GM18520 (cell line): Measurements from ENCODE around the gene SH3RF3.

Experiments
- ATAC-seq: cut with Tn5 transposase; IDR thresholded peaks from one replicate; pipeline ENCODE4 v1.9.1; 2021; ENCODE audit not compliant: unreplicated experiment

The SH3RF3 gene

DNA sequence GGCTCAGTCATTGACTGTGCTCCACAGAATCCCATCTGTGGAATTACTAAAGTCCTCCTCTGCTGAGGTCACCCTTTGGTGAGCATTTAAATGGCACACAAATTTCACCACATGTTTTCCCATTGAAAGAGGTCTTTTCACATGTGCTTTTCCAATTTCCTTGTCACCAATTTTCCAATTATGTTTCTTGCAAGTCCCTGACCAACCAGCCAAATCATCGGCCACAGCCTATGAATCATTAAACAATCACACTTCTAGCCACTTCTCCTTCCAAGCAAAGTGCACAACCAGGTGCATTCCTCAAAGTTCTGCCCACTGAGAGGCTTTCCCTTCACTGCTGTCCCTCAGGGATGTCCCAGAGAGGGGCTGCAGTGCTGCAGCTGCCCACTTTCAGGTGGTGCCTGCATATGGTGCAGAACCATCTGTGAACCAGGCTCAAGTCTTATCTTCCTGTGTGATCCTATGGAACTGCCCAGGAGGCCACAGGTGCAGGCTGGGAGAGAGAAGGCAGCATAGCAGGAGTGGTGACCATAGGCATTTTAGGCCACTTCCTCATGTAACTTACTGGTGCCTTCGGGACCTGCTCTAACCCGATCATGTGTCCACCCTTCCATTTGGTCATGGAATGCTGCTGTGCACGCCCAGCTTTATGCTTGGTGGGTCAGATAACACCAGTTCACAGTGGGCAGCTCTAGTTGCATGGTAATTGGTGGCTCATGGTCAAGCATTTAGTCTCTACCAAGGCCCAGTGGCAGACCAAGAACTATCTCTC is 331.7 kb downstream of the SH3RF3 start:
- no peak for ATAC-seq

DNA sequence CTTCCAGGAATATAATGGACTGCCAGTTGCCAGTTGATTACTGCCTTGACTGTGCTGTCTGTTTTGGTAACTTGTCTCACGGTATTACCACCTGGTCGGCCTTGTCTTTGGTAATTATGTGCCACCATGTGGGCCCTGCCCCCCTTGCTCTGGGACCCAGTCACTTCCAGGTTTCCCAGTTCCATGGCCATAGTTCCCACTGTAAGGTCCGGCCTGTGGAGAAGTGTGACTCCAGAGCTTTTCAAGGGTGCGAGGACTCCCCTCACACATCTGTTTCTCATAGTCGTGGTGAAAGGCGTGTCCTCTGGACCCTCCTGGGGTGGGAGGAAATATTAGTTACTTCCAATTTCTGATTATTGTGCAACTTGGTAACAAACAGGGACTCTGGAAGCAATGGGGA is 334.2 kb downstream of the SH3RF3 start:
- no peak for ATAC-seq

DNA sequence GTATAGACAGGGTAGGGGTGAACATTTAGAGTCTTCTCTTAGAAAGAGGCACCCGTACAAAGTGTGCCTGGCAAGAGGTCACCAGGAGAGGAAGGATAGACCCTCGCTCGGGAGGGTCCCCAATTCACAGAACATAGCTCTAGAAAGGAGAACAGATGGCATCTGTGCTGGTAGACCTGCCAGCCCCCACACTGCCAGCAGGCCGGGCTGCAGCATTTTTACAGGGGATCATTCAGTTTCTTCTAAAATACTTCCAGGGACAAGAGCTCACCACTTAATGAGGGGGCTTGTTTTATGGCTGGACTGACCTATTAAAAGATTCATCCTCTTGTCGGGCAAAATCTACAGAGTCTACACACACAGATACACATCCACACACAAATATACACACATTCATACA is 334.9 kb downstream of the SH3RF3 start:
- no peak for ATAC-seq

DNA sequence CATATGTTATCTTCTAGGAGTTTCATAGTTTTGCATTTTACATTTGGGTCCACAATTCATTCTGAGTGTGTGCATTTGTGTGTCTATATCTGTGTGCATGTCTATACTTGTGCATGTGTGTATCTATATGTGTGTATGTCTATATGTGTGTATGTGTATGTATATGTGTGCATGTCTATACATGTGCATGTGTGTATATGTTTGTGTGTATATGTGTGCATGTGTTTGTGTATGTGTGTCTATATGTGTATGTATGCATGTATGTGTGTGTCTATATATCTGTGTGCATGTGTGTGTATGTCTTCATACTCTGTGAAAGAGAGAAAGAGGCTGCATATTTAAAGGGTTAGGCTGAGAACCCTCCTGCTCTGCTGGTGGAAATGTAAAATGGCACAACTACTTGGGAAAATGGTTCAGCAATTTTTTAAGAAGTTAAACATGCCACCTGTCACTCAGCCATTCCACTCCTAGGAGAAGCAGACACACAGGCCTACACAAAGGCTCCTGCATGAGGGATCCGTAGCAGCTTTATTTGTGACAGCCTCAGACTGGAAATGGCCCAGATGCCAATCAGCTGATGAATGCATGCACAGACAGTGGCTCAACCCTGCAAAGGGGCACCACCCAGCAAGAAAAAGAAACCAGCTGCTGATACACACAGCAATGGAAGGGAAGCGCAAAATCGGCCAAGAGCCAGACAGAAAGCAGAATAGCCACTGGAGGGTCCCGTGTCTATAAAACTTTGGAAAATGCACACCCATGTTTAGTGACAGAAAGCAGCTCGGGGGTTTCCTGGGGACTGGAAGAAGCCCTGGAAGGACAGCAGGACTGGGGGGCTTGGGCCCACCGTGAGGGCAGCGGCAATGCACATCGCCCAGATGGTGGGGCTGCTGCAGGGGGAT is 337.9 kb downstream of the SH3RF3 start:
- no peak for ATAC-seq

DNA sequence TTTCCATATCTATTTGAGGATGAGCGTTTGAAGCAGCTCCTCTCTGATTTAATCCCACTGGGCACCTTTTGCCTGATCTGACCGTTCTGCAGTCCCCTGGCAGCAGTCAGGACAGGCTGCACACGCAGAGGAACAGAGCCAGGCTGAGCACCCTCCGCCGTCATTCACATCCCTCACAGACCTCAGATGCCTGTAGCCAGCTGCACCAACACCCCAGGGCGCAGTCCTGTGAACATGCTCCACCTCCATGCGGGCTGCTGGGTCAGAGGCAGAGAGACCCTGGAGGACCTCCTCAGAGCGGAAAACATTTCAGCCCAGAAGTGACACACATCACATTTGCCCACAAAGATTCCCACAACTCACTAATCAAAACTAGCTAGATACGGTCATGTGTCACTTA is 338.7 kb downstream of the SH3RF3 start:
- ATAC-seq, result no peak

DNA sequence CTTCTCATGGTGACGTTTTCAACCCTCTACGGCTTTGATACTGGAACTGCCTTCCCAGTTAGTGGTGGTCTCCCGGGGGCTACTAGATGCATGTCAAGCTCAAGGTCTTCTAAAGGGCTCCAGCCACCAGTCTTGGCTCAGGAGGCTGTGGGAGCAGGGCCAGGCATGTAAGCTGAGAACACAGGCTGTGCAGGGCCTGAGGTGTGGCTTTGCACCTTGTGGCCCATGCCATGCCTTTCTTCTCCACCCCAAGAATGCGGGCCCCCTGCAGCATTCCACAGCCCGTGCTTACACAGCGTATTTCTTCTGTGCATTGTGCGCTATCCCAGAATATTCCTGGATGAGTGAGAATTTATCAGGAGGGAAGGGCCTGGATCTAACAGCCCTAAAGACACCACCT is 339.9 kb downstream of the SH3RF3 start:
- ATAC-seq, result no peak

DNA sequence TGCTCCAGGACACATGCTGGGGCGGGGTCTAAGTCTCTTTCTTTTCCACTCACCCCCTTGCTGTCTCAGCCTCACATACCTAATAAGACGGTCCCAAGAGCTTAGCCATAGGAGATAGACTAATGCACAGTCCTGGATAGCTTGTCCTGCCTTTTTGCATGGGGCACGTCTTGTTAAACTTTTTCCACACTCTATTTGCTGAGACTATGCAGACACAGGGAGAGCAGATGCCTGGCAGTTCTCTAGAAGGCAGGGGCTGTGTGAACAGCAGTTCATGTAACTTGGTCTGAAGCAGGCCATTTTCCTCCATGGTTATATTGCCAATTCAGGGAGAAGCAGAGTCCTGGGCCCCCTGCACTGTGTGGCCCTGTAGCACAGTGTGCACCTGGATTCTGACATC is 342.7 kb downstream of the SH3RF3 start:
- ATAC-seq, result no peak

DNA sequence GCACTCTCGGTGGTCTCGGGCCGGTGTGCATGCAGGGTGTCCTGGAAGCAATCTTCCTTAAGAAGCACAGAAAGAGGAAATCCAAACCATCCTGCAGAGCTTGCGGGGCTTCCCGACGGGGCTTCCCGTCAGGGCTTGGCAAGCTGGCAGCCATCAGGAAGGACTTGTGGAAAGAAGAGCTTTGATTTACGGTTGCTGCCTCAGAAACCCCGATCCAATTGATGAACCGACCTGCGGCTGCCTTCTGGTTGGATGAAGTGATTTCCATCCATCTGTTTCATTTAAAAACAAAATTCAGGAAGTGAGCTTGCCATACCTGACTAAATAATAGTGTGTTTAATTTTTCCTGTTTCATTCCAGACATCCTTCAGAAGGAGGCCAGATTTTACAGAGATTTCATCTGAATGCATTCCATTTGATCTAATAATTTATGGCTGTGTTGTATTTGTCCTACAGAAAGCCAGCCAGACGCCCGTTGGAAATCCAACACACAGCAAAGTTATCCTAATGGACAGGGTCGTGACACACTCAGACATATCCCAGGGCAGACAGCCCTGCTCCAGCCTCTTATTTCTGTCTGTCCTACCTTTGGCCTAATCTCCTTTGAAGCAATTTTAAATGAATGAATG is 343.4 kb downstream of the SH3RF3 start:
- no peak for ATAC-seq

DNA sequence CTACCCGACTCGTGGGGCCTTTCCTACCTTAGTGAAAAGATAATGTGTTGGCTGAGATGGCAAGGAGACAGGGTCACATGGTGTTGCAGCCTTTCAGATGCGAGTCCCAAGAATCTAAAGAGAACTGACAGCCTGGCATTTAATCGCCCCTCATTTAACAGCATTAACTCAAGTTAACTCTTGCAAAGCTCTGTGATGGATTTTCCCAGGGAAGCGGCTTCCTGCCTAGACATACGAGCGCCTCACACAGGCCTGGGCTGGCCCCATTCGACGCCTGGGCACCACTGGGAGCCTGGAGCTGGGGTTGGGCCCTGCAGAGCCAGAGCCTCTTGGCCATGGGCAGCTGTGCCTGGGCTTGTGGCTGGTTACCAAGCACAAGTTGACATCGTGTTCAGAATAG is 344.0 kb downstream of the SH3RF3 start:
- ATAC-seq, result no peak

DNA sequence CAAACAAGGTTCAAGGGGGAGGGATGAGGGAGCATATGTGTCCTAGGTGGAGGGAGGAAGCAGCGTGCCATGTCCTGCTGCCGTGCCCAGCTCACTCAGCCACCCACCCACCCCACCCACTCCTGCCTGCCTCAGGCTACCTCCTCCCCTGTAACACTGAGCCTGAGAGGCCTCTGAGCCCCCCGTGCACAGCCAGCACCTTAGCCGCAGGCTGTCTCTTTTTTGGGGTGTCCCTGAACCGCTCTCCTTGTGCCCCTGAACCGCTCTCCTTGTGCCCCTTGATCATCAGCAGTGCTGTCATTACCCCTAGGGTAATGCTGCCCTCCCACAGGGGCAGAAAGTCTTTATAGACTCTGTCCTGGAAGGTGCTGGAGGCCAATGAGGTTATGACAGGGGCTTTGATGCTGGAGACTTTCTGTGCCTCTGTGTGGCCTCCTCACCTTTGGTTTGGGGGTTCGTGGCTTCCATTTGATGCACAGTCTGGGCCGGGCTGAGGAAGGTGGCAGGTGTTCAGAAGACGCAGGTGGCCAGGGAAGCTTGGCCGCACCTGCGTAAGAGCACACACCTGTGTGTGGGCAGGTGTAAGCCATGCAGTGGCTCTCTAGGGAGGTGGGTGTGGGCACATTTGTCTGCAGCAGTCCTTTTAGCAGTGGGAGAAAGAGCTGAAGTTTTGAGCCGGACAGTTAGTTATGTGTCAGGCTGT is 344.8 kb downstream of the SH3RF3 start:
- no peak for ATAC-seq

DNA sequence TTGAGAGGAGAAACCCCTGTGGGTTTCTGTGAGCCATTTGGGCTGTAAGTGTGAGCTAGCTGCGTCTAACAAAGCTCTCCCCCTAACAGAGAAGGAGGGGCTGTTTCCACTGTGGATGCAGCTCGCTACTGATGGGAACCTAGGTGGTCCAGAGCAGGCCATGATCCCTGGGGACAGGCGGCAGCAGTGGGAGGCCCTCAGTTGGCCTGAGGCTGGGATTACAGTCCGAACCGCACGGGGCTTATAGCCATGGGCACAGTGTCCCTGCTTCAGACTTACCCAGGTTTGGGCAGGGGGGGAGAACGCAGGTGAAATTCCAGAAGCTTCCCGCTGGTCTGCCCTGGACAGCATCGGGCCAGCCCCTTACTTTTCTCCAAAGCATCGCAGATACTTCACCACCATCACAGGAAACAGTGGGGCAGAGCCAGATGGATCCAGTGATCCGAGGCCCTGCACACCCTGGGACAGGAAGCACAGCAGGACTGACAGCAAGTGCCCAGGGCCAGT is 345.4 kb downstream of the SH3RF3 start:
- no peak for ATAC-seq

DNA sequence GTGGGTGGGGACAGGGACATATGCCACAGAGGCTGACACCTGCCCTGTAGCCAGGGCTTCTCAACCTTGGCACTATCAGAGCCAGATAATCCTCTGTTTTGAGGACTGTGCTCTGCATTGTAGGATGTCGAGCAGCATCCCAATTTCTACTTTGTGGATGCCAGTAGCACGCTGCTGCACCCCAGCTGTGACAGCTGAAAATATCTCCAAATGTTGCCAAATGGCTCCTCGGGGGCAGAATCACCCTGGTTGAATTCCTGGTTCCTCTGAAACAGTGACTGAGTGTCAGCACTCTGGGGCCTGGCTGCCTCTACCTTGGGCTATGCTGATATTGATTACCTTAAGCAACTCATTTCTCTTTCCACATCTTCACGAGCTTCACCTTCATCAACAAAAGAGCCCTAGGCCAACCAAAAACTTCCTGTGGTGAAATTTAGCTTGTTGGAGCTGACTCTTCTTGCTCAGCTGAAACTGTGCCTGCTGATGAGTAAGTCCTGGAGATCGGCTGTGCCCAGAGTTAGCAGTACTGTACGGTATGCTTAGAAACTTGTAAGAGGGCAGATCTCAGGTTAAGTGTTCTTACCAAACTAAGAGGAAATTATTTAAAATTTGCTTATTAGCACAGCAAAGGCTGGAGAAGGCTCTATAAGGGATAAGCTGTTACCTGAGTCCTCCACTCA is 346.7 kb downstream of the SH3RF3 start:
- ATAC-seq, result no peak

DNA sequence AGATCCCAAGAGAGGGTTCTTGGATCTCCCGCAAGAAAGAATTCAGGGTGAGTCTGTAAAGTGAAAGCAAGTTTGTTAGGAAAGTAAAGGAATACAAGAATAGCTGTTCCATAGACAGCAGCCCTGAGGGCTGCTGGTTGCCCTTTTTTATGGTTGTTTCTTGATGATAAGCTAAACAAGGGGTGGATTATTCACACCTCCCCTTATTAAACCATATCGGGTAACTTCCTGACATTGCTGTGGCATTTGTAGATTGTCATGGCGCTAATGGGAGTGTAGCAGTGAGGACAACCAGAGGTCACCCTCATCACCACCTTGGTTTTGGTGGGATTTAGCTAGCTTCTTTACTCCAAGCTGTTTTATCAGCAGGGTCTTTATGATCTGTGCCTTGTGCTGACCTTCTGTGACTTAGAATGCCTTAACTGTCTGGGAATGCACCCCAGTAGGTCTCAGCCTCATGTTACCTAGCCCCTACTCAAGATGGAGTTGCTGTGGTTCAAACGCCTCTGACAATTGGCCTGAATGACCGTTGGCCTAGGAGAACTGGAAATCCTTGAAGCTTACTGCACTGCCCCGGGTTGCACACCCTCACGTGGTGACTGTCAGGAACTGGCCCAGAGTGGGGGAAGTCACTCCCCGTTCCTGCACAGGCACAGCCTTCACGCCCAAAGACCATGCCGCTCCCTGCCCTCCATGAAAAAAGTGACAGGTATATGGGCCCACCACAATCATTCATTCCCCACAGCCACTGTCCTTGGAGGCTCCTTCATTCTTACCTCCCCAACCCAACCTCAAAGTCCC is 347.8 kb downstream of the SH3RF3 start:
- no peak for ATAC-seq

DNA sequence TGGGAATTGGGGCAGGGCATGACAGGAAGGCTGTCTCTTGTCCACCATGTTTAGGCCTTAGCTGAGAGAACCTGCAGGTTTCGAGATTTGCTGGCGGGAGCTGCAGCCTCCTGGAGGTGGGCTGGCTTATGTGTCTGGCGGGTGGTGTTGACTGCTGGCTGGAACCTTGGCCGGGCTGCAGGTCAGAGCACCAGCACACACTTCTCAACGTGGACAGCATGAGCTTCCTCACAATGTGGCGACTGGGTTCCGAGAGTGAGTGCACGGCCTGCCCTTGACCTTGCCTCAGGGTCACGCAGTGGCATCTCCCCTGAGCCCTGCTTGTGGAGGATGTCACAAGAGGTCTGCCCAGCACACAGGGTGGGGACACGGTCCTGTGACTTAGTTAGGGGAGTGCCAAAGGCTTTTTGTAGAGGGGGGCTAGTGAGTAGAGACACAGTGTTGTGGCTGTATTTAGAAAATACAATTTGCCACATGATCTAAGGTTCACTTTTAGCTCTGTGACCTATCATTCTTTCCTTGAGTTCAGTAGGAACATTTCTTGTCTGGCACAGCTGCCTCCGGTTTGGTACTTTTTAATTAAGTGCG is 350.0 kb downstream of the SH3RF3 start:
- no peak for ATAC-seq

DNA sequence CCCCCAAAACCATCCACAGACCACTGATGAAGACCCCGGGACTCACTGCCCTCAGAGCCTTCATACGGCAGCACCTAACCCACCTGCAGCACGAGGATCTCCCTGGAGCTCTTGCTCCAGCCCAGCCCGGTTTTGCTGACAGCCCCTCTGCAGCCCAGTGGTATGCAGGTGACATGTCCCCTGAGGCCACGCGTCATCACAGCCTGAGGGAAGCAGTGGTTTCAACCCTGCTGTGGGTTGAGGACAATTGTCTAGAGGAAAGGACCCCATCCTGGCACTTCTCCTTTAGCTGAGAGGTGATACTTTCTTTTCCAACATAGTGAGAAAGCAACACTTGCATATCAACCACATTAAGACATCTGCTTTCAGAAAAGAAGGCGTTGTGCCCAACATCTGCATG is 350.8 kb downstream of the SH3RF3 start:
- no peak for ATAC-seq

DNA sequence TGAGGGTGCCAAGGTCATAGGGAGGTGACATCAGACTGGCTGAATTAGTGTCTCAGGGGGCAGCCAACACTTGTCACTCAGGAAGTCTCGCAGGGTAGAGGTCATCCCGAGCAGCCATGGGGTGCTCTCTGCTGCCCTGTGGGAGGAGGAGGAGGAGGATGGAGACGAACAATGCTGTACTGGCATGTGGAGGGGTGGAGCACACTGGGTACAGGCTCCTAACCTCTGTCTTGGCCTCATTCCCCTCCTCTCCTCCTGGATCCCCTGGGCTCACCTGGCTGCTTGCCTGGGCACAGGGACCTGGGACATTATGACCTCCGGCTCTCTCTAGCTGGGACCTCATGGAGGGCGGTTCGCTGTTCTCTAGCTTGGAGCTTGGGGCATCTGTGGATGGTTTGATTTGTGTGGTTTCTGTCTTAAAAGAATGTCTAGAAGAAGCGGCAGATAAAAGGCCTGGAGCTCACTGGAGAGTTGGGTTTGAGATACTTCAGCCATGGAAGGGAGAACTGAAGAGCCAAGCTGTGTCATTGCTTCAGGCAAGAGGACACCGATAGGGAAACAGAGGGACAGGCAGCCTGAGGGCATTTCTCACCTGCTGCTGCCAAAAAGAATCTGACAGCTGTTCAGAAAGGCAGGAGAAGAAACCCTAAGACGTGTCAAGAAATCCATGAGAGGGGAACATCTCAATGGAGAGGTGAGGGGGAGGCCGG is 351.6 kb downstream of the SH3RF3 start:
- ATAC-seq, result no peak

DNA sequence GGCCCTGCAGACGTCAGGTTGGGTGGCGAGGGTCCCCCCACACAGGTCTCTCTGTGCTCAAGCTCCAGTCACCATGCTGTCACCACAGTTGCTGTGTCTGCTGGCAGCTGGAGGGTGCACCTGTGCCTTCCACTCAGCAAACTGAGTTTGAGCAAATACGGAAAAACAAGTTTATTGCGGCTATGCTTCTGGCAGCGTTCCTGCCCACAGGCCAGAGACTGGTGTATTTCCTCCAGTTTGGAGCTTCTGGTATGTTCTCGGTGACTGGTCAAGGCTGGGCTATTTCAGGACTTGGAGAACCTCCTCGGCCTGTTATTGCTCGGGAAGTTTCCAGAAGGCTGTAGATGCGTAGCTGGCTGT is 352.2 kb downstream of the SH3RF3 start:
- ATAC-seq, result no peak

DNA sequence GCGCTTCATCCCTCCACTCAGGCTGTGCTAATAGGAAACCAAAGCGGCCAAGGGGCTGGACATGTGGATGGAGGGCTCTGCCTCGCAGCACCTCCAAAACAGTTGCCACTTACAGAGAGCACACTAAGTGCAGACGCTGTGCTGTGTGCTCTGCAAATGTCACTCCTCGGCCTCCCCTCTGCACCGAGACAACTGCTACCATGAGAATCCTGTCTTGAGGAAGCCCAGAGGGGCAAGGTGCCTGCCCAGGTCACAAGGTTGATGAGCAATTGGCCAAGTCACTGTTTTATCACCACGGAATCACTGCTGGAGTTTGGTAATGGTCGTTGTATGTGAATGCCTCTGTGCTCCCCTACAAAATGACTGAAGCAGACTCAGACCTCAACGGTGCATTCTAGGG is 352.6 kb downstream of the SH3RF3 start:
- no peak for ATAC-seq

DNA sequence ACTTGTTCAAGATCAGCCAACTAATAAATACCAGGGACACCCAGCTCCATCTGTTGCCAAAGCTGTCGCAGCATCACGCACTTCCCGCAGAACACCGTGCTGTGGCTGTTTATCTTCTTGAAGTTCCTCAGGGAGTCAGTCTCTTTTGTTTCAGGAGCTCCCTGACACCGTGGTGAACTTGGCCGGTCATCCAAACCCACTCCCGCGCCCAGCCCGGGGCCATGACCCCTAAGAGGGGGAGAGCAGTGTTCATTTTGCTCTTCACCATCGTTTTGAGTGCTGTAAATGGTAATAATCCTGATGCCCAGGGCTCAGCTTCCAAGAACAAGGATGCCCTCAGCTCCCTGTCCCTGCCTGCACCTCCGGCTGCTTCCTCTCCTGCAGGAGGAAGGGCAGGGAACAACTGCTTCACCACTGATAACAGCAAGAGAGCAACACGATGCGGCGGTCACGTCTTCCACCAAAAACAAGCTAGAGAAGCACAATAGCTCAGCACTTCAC is 353.4 kb downstream of the SH3RF3 start:
- ATAC-seq, result no peak
